Neuron (in vitro differentiated cells): ENCODE data around the gene SEPSECS.

ENCODE experiments used
- H2AFZ ChIP-seq: one replicate; pipeline ENCODE4 v1.6.1; 2013; ENCODE audit warnings: low read depth, mild to moderate bottlenecking, inconsistent platforms, low read length, moderate library complexity
- H3K27me3 ChIP-seq: one replicate; pipeline ENCODE4 v1.6.1; 2013; ENCODE audit warnings: low read length; ENCODE audit not compliant: insufficient read depth
- H3K36me3 ChIP-seq: one replicate; pipeline ENCODE4 v1.6.1; 2013; ENCODE audit warnings: low read length; ENCODE audit not compliant: insufficient read depth
- H3K4me1 ChIP-seq: one replicate; pipeline ENCODE4 v1.6.1; 2013; ENCODE audit warnings: low read length; ENCODE audit not compliant: insufficient read depth
- H3K4me3 ChIP-seq: 2 replicates; pipeline ENCODE4 v1.5.1; 2013; ENCODE audit warnings: mild to moderate bottlenecking, low read length, moderate library complexity
- H3K9me3 ChIP-seq: one replicate; pipeline ENCODE4 v1.6.1; 2013; ENCODE audit warnings: low read length

Gene SEPSECS

DNA sequence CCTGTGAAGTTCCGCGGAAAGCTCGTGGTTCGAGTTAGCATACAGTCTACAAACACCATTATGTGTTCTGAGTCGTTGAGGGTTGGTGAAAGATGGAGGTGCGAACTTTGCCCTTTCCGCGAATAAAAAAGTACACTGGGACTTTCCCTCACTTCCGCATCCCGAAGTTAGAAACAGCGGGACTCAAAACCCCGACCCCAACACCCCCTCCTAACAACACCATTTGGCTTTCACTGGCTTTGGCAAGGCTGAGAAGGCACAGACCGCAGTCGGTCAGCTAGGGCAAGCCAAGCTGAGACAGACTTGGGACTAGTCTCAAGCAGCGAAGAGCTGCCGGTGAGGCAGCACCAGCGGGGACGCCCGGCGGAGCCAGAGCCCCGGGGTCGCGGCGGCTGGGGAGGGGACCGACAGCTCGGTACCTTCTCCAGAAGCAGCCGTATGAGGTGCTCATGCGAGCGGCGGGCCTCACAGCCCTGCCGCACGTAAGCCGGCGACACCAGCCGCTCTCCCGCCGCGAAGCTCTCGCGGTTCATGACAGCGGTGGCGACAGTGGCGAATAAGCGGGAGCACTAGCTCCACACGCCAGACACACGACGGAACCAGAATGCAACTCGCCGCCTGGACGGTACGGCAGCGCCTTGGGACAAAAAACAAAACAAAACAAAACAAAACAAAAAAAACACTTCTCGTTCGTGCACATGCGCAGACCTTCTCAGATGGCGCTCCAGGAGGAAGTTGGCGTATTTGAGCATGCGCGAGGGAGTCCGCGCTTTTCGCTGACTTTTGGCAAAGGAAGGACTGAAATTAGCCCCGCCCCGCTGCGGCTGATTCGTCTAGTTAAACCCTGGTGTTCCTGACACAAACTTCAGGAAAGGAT lies at the start of gene SEPSECS:
SEPSECS (minus strand) TSS at position 613 of the 877 bp plus-strand sequence; CDS start at position 533, 80 bp downstream.
- H3K36me3 ChIP-seq, result peaks cover 7% of the 10 kb centered on the region
- peak within 1 kb of the TSS; percentile 81 for H3K4me3 ChIP-seq
- no peaks in the 10 kb centered on the region for H3K27me3 ChIP-seq
- peak within 1 kb of the TSS; percentile 88 for H2AFZ ChIP-seq
- no peaks in the 10 kb centered on the region for H3K9me3 ChIP-seq
- peaks cover 4% of the 10 kb centered on the region for H3K4me1 ChIP-seq

DNA sequence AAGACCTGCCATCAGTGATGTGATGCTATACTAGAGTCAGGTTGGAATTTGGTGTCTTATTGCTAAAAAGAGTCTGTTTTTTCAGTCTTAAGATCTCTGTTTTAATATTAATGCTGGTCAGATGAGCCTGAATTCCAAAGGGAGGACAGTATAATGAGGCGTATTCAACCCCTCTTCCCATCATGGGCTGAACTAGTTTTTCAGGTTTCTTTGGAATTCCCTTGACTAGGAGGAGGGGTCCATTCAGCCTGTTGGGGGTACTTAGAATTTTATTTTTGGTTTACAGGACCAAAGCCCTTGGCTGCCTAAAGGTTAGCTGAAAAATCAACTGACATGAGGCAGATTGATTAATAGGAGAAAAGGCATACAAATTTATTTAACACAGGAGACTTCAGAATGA lies 49.5 kb upstream of the SEPSECS start:
- no peaks in the 10 kb centered on the region for H3K9me3 ChIP-seq
- no peak overlapping the region for H2AFZ ChIP-seq
- H3K27me3 ChIP-seq, result no peaks in the 10 kb centered on the region

DNA sequence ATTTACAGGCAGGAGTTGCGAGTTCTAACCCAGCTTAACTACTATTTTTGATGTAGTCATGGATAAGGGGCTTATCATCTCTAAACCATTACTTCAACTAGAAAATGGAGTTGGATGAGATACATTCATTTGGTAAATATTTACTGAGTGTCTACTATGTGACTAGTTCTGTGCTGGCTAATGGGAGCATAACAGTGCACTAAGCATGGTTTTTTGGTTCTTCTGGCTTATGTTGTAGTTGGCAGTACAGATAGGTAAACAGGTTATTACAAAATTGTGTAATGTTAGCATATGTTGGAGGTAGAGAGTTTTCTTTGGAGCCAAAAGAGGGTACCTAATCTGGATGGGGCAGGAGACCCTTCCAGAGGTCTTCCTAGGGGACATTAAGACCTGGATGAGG lies 47.7 kb upstream of the SEPSECS start:
- H2AFZ ChIP-seq, result no peak overlapping the region
- H3K4me1 ChIP-seq, result no peaks in the 10 kb centered on the region
- H3K9me3 ChIP-seq, result no peaks in the 10 kb centered on the region
- H3K27me3 ChIP-seq, result no peaks in the 10 kb centered on the region
- no peak overlapping the region for H3K4me3 ChIP-seq
- H3K36me3 ChIP-seq, result no peaks in the 10 kb centered on the region

More for the DNA sequence above, 49.5 kb upstream of the SEPSECS start:
- H3K36me3 ChIP-seq, result no peaks in the 10 kb centered on the region
- H3K4me1 ChIP-seq, result no peaks in the 10 kb centered on the region
- no peak overlapping the region for H3K4me3 ChIP-seq

DNA sequence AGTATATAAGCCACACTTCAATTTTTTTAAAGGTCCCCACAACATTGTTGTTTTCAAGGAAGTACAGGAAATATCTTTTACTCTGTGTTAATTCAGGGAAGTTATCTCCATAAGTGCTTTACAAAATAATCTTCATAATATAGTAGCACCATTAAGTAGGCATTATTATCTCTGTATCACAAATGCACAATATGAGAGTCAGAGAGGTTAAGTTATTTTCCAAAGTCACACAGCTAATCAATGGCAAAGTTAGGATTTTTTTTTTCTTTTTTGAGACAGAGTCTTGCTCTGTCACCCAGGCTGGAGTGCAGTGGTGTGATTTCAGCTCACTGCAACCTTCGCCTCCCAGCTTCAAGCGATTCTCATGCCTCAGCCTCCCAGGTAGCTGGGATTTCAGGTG lies 38.5 kb upstream of the SEPSECS start:
- Histone ChIP-seq H3K9me3 (no peaks in the 10 kb centered on the region), H3K36me3 (no peaks in the 10 kb centered on the region), H3K4me3 (no peak overlapping the region), H2AFZ (no peak overlapping the region), H3K27me3 (no peaks in the 10 kb centered on the region), H3K4me1 (no peaks in the 10 kb centered on the region)

DNA sequence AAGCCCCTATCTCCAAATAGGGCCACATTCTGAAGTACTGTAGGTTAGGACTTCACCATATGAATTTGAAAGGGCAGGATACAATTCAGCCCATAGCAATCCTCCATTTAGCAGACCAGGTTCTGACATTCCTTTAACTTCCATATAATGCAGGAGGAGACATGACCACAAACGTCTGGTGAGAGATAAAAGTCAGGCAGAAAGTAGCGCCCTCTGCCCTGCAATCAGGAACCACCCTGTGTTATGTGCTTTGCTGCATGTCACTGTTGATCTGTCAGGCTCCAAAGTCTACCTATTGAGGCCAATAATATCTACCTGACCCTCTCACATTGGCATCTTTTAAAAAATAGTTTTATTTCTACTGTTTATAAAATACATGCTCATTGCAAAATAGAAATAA lies 30.2 kb upstream of the SEPSECS start:
- Histone ChIP-seq H3K4me1 (no peaks in the 10 kb centered on the region), H3K36me3 (no peaks in the 10 kb centered on the region), H3K27me3 (no peaks in the 10 kb centered on the region), H3K9me3 (no peaks in the 10 kb centered on the region), H3K4me3 (no peak overlapping the region), H2AFZ (no peak overlapping the region)

DNA sequence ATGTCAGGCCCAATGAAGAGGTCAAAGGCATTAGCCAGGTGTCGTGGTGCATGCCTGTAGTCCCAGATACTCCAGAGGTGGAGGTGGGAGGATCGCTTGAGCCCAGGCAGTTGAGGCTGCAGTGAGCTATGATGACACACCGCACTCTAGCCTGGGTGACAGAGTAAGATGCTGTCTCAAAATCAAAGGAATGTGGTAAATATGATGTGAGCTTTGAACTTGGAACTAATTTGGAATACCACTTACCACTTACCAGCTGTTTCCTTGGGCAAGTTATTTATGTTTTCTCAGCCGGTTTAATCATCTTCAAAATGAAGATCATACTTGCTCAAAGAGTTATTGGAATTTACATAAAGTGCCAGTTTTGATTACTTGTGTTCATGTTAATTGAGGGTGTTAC lies 23.8 kb upstream of the SEPSECS start:
- Histone ChIP-seq H3K4me3 (no peak overlapping the region), H3K9me3 (no peaks in the 10 kb centered on the region), H2AFZ (no peak overlapping the region), H3K27me3 (no peaks in the 10 kb centered on the region), H3K4me1 (peaks cover 3% of the 10 kb centered on the region), H3K36me3 (no peaks in the 10 kb centered on the region)

DNA sequence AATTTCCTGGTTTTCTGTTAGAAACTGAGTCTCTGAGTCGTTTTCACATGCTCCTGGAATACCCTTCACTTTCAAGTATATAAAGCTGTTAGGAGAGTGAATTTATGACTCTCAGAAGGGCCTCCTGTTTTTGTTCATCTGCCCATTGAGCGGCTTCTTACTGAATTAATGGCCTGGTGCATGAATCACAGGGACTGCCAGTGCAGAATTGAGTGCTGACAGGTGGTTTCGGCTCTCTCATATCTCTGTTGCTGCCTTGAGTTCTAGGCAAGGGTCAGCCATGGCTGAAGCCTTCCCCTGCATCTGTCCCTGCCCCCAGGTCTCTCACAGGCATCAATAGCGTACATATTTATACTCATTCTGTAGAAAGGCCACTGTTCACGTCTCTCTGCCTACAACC lies 22.7 kb upstream of the SEPSECS start:
- Histone ChIP-seq H3K36me3 (no peaks in the 10 kb centered on the region), H3K4me1 (peaks cover 3% of the 10 kb centered on the region), H3K9me3 (no peaks in the 10 kb centered on the region), H3K27me3 (no peaks in the 10 kb centered on the region), H2AFZ (no peak overlapping the region), H3K4me3 (no peak overlapping the region)

DNA sequence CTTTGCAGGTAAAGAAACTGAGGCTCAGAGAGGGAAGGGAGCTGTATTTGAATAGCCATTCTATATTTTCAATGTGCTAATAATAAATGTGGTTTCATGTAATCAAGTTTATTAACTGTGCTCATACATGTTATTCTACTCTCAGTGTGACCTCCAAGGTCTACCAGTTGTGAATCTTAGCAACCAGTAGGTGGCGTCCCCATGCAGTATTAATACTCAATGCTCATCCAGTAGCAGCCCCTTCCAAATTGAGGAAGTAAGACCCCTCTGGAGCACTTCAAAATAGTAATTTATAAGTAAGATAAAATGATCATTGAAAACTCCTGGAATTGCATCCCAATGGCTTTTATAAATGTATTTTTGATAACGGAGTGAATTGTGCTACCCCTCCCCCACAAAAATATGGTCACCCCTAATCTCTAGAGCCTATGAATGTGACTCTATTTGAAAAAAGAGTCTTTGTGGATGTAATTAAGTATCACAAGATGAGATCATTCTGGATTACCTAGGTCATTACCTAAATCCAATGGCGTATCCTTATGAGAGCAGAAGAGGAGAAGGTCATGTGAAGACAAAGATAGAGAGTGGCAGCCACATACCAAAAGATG lies 20.4 kb upstream of the SEPSECS start:
- H3K36me3 ChIP-seq, result no peaks in the 10 kb centered on the region
- H2AFZ ChIP-seq, result no peak overlapping the region
- H3K9me3 ChIP-seq, result no peaks in the 10 kb centered on the region
- no peak overlapping the region for H3K4me3 ChIP-seq
- H3K27me3 ChIP-seq, result no peaks in the 10 kb centered on the region
- H3K4me1 ChIP-seq, result peaks cover 3% of the 10 kb centered on the region

DNA sequence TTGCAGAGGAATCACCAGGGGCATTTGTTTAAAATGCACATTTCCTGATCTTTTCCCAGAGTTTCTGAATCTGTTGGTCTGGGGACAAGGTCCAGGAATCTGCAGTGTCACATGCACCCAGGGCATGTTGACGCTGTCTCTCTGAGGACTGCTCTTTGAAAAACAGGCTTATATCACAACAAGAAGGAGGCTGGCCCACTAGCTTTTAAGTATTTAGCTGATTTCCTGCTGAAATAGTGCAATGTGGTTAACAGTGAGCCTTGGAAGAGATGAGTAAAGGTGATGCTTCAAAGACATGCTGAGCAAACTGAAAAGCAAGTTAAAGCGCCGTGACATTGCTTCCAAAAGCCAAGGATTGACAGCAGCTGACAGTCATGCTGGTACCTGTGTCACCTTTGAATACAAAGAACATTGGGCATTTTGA lies 18.6 kb upstream of the SEPSECS start:
- H2AFZ ChIP-seq, result no peak overlapping the region
- peaks cover 3% of the 10 kb centered on the region for H3K4me1 ChIP-seq
- H3K4me3 ChIP-seq, result no peak overlapping the region
- H3K9me3 ChIP-seq, result no peaks in the 10 kb centered on the region
- H3K27me3 ChIP-seq, result no peaks in the 10 kb centered on the region
- H3K36me3 ChIP-seq, result no peaks in the 10 kb centered on the region

DNA sequence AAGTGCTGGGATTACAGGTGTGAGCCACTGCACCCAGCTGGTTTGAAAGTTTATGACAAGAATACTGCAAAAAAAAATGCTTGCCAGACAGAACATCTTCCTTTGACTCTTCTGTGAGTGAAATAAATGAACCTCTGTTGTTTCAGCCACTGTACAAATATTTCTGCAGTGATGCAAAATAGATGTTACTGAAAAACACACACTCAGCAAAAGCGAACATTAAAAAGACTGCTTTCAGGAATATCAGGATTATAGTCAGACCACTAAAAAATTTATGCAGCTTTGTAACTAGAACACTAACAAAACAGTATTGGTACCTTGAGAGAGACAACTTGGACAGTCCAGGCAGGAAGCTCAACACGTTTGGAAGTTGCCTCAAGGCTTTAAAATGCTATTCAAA lies 16.9 kb upstream of the SEPSECS start:
- Histone ChIP-seq H2AFZ (no peak overlapping the region), H3K27me3 (no peaks in the 10 kb centered on the region), H3K4me1 (peaks cover 3% of the 10 kb centered on the region), H3K36me3 (no peaks in the 10 kb centered on the region), H3K4me3 (no peak overlapping the region), H3K9me3 (no peaks in the 10 kb centered on the region)

DNA sequence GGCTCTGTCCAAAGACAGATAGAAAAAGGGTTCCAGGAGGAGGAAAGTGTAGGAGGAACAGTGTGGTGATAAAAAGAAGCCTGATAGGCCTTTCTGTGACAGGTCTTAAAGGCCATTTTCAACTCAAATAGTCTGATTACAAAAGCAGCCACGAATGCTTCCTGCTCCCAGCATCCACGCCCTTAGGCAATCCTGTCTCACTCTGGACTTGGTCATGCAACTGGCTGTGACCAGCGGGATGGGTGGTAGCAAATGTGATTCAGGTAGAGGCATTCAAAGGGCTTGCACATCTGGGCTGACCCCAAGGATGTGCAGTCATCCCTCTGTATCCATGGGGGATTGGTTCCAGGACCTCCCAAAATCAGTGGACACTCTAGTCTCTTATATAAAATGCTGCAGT lies 14.4 kb upstream of the SEPSECS start:
- H3K4me3 ChIP-seq, result no peak overlapping the region
- no peaks in the 10 kb centered on the region for H3K27me3 ChIP-seq
- H3K36me3 ChIP-seq, result no peaks in the 10 kb centered on the region
- H3K9me3 ChIP-seq, result no peaks in the 10 kb centered on the region
- H2AFZ ChIP-seq, result no peak overlapping the region
- peaks cover 3% of the 10 kb centered on the region for H3K4me1 ChIP-seq

DNA sequence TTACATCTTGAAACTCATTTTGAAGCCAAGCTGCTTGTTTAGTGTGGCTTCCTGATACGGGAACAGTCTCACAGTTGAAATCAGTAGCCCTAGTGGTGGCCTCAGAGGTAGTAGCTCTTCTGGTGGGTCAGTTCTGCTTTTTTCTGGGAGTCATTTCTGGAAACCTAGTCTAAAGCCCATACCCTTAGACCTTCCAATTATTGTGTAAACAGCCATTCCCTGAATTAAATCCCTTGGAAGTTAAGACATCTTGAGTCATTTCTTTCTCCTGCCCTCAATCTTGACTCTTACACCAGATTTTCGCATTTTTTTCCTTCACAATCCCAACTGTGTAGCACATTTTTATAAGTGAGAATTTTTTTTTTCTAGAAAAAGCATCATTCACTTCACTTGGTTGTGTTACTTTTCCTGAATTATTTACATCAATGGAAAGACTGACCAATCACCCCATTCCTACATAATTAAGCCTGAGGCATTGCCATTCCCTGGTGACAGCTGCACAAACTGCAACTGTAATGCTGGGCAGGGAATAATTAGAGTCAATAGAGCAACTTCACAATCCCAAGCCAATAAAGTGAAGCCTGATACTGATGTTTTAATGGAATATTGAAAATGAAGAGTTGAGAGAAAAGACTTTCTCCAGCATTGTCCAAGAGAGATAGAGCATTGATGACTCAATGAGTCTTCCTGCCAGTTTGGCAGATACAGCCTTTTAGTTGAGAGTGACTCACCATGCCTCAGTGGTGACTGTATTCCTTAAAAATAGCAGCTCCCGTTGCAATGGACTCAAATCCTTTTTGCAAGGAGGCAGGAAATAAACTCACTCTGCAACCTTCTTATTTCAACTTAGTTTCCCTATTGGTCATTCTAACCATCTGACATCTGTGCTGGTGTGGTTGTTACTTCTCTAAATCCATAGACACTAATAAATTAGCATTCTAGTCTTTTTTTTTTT lies 13.0 kb upstream of the SEPSECS start:
- Histone ChIP-seq H3K9me3 (no peaks in the 10 kb centered on the region), H3K27me3 (no peaks in the 10 kb centered on the region), H3K4me3 (no peak overlapping the region), H3K36me3 (no peaks in the 10 kb centered on the region), H2AFZ (no peak overlapping the region), H3K4me1 (peaks cover 3% of the 10 kb centered on the region)
